Esophagus (tissue), 2 donors: ENCODE data around the gene ERCC3. TPM values are rescaled to one million over a fixed set of nuclear protein-coding genes. Genes with fewer than 3 reads are reported as not detected.
"Not testable (repeated sequence)": the region's sequence is repeated elsewhere in the genome, so short reads cannot be mapped to it uniquely, and the experiment has no call there.

ENCODE experiments used
- H3K27ac ChIP-seq, 2 donors: one replicate each; pipeline ENCODE4 v1.5.1; 2013; ENCODE audit warnings: low read depth in 2 of 2, mild to moderate bottlenecking in 2 of 2, inconsistent platforms in 1 of 2, low read length in 1 of 2, moderate library complexity in 1 of 2
- H3K27me3 ChIP-seq, 2 donors: one replicate each; pipeline ENCODE4 v1.6.1; 2013; ENCODE audit warnings: low read length in 2 of 2, control low read depth in 1 of 2, mild to moderate bottlenecking in 1 of 2; ENCODE audit not compliant: insufficient read depth in 2 of 2, control insufficient read depth in 1 of 2
- H3K36me3 ChIP-seq, 2 donors: one replicate each; pipeline ENCODE4 v1.6.1; 2013; ENCODE audit warnings: low read length in 1 of 2; ENCODE audit not compliant: control insufficient read depth in 2 of 2, insufficient read depth in 2 of 2
- H3K4me1 ChIP-seq, 2 donors: one replicate each; pipeline ENCODE4 v1.6.1; 2013; ENCODE audit warnings: low read length in 1 of 2; ENCODE audit not compliant: control insufficient read depth in 2 of 2, insufficient read depth in 2 of 2
- H3K4me3 ChIP-seq, 2 donors: one replicate each; pipeline ENCODE4 v1.5.1; 2013; ENCODE audit warnings: low read length in 2 of 2, mild to moderate bottlenecking in 2 of 2, low read depth in 1 of 2, moderate library complexity in 1 of 2
- H3K9me3 ChIP-seq, 2 donors: one replicate each; pipeline ENCODE4 v1.6.1; 2013; ENCODE audit warnings: mild to moderate bottlenecking in 2 of 2, low read depth in 1 of 2, low read length in 1 of 2, moderate library complexity in 1 of 2; ENCODE audit not compliant: control insufficient read depth in 2 of 2, insufficient read depth in 1 of 2
- WGBS, 2 donors: extraction: QIAGEN DNeasy Blood & Tissue Kit; methylation state at CpG; one replicate each; pipeline ENCODE4 v1.1.7; 2013; 5-methylcytosine and 5-hydroxymethylcytosine counted together
- polyA plus RNA-seq, 2 donors: library from polyadenylated mRNA; stranded (reverse); fragments of 200-250 nt; gene quantifications; one replicate each; pipeline ENCODE4 v1.2.3, GENCODE V29; 2013
- donor health status: healthy with polysubstance abuse.
- donor health status: Bipolar disorder and iron deficiency.

ERCC3 gene
- polyA plus RNA-seq, 2 donors: 13.2 to 21.6 TPM

DNA sequence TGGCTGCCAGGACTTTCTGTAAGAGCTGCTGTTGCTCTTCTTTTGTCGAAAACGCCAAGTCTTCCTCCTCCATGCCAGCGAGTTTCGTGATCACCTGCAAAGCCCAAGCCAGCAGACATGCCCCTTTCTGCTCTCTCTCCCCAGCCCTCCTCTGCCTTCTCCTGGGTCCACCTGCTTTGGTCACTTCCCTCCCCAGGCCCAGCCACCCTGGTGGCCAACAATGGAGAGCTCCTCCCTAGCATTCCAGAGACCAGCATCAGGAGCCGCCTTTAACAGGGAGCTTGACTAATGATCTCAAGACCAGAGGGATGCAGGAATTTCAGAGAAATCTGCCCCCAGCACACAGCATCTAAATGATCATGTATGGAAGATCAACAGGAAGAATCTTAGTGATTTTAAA, 34.6 kb downstream of the ERCC3 start:
- no peaks in the 10 kb centered on the region for H3K9me3 ChIP-seq
- no peaks in the 10 kb centered on the region for H3K27me3 ChIP-seq
- peaks cover 15 to 19% of the 10 kb centered on the region in 2 donors for H3K36me3 ChIP-seq
- no peak overlapping the region for H3K4me3 ChIP-seq
- H3K27ac ChIP-seq: no peak overlapping the region
- 81 to 82% methylated on average over 5 of the region's 5 CpGs for WGBS, 2 donors
- H3K4me1 ChIP-seq: no peaks in the 10 kb centered on the region

DNA sequence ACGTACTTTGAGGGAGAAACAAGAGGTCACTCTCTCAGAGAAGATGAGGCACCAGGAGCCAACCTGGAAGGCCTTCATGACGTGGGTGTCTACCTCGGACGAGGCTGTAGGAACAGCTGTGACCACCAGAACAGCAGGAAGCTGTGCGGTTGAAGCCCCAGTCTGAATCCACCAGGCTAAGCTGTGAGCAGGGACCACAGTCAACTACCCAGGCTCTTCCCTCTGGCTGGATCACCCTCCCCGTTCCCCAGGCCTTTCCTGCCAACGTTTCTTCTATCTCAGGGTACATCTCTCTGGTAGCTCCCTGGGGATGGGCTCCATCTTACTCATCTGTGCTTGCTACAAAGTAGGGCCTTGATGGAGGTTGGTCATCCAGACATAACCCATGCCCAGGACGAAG, 37.1 kb downstream of the ERCC3 start:
- H3K4me3 ChIP-seq: no peak overlapping the region
- 75 to 84% methylated on average over 8 of the region's 8 CpGs for WGBS, 2 donors
- H3K4me1 ChIP-seq: no peaks in the 10 kb centered on the region
- no peaks in the 10 kb centered on the region for H3K9me3 ChIP-seq
- peaks cover 15 to 19% of the 10 kb centered on the region in 2 donors for H3K36me3 ChIP-seq
- H3K27me3 ChIP-seq: no peaks in the 10 kb centered on the region
- H3K27ac ChIP-seq: no peak overlapping the region

GRCh38 chr2:127256381-127256780, 37.6 kb downstream of the ERCC3 start:
- WGBS, 2 donors: 90 to 93% methylated on average over 3 of the region's 3 CpGs
- Histone ChIP-seq H3K4me1 (no peaks in the 10 kb centered on the region), H3K9me3 (no peaks in the 10 kb centered on the region), H3K36me3 (peaks cover 15 to 19% of the 10 kb centered on the region in 2 donors), H3K27ac (no peak overlapping the region), H3K4me3 (no peak overlapping the region), H3K27me3 (no peaks in the 10 kb centered on the region)

GRCh38 chr2:127255721-127256120, 38.2 kb downstream of the ERCC3 start:
- 97 to 98% methylated on average over 6 of the region's 6 CpGs for WGBS, 2 donors
- Histone ChIP-seq H3K27me3 (no peaks in the 10 kb centered on the region), H3K9me3 (no peaks in the 10 kb centered on the region), H3K4me1 (no peaks in the 10 kb centered on the region), H3K4me3 (no peak overlapping the region), H3K36me3 (peaks cover 10 to 15% of the 10 kb centered on the region in 2 donors), H3K27ac (no peak overlapping the region)

GRCh38 chr2:127255146-127255545, 38.8 kb downstream of the ERCC3 start:
- Histone ChIP-seq H3K27ac (no peak overlapping the region), H3K4me1 (no peaks in the 10 kb centered on the region), H3K36me3 (peaks cover 10 to 14% of the 10 kb centered on the region in 2 donors), H3K9me3 (no peaks in the 10 kb centered on the region), H3K27me3 (no peaks in the 10 kb centered on the region), H3K4me3 (no peak overlapping the region)
- 70 to 75% methylated on average over 2 of the region's 2 CpGs for WGBS, 2 donors

DNA sequence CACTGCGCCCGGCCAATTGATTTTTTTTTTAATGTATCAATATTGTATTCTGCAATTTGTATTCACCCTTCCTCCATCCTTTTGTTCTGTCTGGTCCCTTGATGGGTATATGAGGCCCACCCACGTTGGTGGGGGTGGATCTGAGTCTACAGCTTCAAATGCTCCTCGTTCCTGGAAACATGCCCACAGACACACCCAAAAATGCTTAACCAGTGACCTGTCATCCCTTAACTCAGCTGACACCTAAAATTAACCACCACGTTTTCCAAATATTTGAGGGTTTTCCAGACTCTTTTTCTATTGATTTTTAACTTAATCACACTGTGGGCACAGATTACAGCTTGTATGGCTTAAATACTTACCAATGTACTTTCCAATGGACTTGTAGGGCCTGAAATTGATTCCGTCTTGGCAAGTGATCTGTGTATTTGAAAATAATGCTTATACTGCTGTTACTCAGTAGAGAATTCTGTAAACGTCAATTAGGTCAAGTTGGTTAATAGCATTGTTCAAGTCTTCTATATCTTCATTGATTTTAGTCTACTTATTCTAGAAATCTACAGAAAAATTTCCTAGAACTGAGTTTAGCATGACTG, 39.5 kb downstream of the ERCC3 start:
- H3K4me3 ChIP-seq: no peak overlapping the region
- no peaks in the 10 kb centered on the region for H3K27me3 ChIP-seq
- 69 to 76% methylated on average over 7 of the region's 7 CpGs for WGBS, 2 donors
- H3K4me1 ChIP-seq: no peaks in the 10 kb centered on the region
- H3K36me3 ChIP-seq: peaks cover 4 to 14% of the 10 kb centered on the region in 2 donors
- no peak overlapping the region for H3K27ac ChIP-seq
- no peaks in the 10 kb centered on the region for H3K9me3 ChIP-seq

DNA sequence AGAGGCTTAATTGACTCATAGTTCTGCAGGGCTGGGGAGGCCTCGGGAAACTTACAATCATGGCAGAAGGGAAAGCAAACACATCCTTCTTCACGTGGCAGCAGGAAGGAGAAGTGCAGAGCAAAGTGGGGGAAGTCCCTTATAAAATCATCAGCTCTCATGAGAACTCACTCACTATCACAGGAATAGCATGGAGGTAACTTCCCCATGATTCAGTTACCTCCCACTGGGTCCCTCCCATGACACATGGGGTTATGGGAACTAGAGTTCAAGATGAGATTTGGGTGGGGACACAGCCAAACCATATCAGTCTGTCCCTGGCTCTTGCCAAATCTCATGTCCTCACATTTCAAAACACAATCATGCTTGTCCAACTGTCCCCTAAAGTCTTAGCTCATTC, 52.8 kb downstream of the ERCC3 start:
- H3K4me3 ChIP-seq, H3K9me3 ChIP-seq, H3K27me3 ChIP-seq, H3K4me1 ChIP-seq, H3K27ac ChIP-seq, H3K36me3 ChIP-seq: not testable (repeated sequence)
- WGBS, 2 donors: 53 to 69% methylated on average over 2 of the region's 2 CpGs

DNA sequence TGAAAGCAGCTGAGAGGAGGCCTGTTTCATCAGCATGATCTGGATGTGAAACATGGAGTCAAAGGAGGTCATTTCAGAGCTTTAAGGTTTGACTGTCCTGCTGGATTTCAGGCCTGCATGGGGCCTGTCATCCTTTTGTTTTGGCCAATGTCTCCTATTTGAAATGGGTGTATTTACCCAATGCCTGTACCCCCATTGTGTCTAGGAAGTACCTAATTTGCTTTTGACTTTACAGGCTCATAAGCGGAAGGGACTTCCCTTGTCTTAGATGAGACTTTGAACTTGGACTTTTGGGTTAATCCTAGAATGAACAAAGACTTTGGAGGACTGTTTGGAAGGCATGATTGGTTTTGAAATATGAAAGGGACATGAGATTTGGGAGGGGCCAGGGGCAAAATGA, 54.5 kb downstream of the ERCC3 start:
- H3K9me3 ChIP-seq: no peaks in the 10 kb centered on the region
- H3K4me1 ChIP-seq: no peaks in the 10 kb centered on the region
- WGBS, 2 donors: 97 to 98% methylated on average over 1 of the region's 1 CpG
- no peaks in the 10 kb centered on the region for H3K27me3 ChIP-seq
- H3K36me3 ChIP-seq: no peaks in the 10 kb centered on the region
- no peak overlapping the region for H3K4me3 ChIP-seq
- no peak overlapping the region for H3K27ac ChIP-seq

GRCh38 chr2:127237768-127238167, 56.2 kb downstream of the ERCC3 start:
- not testable (repeated sequence) for H3K9me3 ChIP-seq, H3K27me3 ChIP-seq, H3K4me3 ChIP-seq, H3K36me3 ChIP-seq, H3K4me1 ChIP-seq, H3K27ac ChIP-seq
- WGBS, 2 donors: 65 to 70% methylated on average over 2 of the region's 2 CpGs

DNA sequence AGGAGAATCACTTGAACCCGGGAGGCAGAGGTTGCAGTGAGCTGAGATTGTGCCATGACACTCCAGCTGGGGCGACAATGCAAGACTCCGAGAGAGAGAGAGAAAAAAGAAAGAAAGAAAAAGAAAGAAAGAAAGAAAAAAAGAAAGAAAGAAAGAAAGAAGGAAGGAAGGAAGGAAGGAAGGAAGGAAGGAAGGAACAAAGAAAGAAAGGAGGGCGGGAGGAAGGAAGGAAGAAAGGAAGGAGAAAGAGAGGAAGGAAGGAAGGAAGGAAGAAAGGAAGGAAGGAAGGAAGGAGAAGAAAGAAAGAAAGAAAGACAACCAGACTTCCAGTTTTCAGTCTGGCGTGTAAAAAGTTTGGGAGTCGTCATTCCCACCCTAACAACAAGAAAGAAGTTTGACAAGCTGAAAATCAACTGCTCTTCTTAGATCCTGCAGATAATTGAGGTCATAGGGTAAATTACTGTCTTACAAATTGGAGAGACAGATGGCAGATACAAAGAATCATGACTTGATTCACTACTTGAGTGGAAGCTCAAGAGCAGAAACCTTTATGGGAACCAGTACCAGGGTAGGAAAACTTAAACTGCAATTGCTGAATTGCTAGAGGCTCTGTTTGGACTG, 58.8 kb downstream of the ERCC3 start:
- Histone ChIP-seq H3K27ac (no peak overlapping the region), H3K4me1 (no peaks in the 10 kb centered on the region), H3K36me3 (no peaks in the 10 kb centered on the region), H3K4me3 (no peak overlapping the region), H3K27me3 (no peaks in the 10 kb centered on the region), H3K9me3 (no peaks in the 10 kb centered on the region)
- WGBS, 2 donors: 92 to 94% methylated on average over 6 of the region's 6 CpGs
